Mesodermal cell (in vitro differentiated cells): Measurements from ENCODE around the gene MEF2C.

Experiments used
- H3K27ac ChIP-seq: 2 replicates; pipeline ENCODE4 v1.7.0; 2013; ENCODE audit warnings: mild to moderate bottlenecking, low read depth, low read length, moderate library complexity; ENCODE audit not compliant: severe bottlenecking
- H3K36me3 ChIP-seq: 2 replicates; pipeline ENCODE4 v1.7.1; 2013; ENCODE audit warnings: mild to moderate bottlenecking, low read length, moderate library complexity; ENCODE audit not compliant: control insufficient read depth, insufficient read depth
- H3K4me1 ChIP-seq: one replicate; pipeline ENCODE4 v1.7.1; 2013; ENCODE audit warnings: mild to moderate bottlenecking, low read length; ENCODE audit not compliant: insufficient read depth, control insufficient read depth, poor library complexity, severe bottlenecking
- H3K4me3 ChIP-seq: 2 replicates; pipeline ENCODE4 v1.7.0; 2013; ENCODE audit warnings: low read length, control low read depth, mild to moderate bottlenecking; ENCODE audit not compliant: insufficient read depth, poor library complexity, severe bottlenecking; ENCODE audit errors: extremely low read depth
- H3K9me3 ChIP-seq: 2 replicates; pipeline ENCODE4 v1.7.1; 2013; ENCODE audit warnings: mild to moderate bottlenecking, low read length, moderate library complexity; ENCODE audit not compliant: control insufficient read depth
- WGBS, 2 experiments: methylation state at CpG; one replicate each; pipeline ENCODE4 v1.1.5; 2013; ENCODE audit warnings: missing lambda C conversion rate in 2 of 2; ENCODE audit not compliant: insufficient coverage in 2 of 2; 5-methylcytosine and 5-hydroxymethylcytosine counted together

Gene MEF2C

DNA sequence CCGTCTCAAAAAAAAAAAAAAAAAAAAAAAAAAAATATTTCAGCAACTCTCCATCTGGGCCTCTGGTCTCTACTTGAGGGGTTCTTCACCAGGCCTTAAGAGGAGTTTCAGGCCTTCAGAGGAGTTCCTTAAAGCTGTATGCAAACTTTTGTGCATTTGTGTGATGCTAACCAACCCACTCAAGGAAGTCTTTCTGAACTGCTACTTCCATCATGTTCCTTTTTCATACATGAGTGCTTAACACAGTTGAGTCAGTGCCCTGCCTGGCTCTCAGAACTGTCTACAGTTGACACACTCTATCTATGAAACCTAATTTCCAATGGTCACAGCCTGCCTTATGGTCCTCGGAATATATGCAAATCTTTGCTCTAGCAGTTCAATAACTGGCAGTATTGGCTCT is 146.5 kb downstream of the MEF2C start:
- no peaks in the 10 kb centered on the region for H3K9me3 ChIP-seq
- peaks cover 21% of the 10 kb centered on the region for H3K4me1 ChIP-seq
- H3K36me3 ChIP-seq = peaks cover 20% of the 10 kb centered on the region
- WGBS, 2 experiments = 93 to 94% methylated on average over 1 of the region's 2 CpGs
- H3K4me3 ChIP-seq = no peak overlapping the region
- no peak overlapping the region for H3K27ac ChIP-seq

DNA sequence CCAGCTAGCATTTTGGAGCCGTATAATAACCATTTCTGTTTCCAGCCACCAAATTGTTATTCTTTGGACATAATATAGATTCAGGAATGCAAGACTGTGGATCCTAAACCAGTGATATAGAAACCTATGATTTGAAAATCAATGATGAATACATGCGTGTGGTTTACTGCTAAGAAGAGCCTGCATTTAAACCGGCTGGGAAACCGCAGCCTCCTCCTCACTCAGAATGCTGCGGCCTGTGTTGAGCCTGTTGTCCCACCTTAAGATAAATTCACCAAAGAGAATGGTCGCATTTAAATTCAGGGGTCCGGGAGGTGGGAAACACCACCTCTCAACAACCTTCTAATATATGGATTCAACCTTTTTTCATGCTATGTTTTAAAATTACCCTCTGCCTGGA is 148.0 kb downstream of the MEF2C start:
- H3K27ac ChIP-seq = no peak overlapping the region
- H3K4me1 ChIP-seq = peaks cover 28% of the 10 kb centered on the region
- H3K9me3 ChIP-seq = no peaks in the 10 kb centered on the region
- WGBS, 2 experiments = 86 to 97% methylated on average over 5 to 6 of the region's 7 CpGs
- H3K36me3 ChIP-seq = peaks cover 16% of the 10 kb centered on the region
- no peak overlapping the region for H3K4me3 ChIP-seq

DNA sequence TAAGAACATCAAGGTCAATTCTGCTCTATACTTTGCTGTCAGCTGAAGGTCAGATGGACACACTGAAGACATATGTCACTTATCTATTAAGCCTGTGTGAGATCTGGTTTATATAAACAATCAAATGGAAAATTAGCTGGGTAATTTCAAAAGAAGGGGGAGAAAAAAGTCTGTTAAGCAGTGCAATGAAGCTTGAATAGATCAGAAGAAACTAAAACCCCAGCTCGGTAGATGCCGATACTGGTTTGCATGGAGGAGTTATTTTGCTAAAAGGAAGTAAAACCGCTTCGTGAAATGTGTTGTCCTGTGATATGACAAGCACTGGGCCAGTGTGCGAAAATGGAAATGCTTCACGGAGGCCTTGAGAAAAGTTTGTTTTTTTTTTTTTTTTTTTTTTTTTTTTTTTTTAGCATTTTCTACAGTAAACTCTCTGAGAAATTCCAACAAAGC is 148.8 kb downstream of the MEF2C start:
- Histone ChIP-seq H3K4me1 (peaks cover 29% of the 10 kb centered on the region), H3K36me3 (peaks cover 13% of the 10 kb centered on the region), H3K27ac (no peak overlapping the region), H3K9me3 (no peaks in the 10 kb centered on the region), H3K4me3 (no peak overlapping the region)
- 90 to 98% methylated on average over 2 to 4 of the region's 6 CpGs for WGBS, 2 experiments

DNA sequence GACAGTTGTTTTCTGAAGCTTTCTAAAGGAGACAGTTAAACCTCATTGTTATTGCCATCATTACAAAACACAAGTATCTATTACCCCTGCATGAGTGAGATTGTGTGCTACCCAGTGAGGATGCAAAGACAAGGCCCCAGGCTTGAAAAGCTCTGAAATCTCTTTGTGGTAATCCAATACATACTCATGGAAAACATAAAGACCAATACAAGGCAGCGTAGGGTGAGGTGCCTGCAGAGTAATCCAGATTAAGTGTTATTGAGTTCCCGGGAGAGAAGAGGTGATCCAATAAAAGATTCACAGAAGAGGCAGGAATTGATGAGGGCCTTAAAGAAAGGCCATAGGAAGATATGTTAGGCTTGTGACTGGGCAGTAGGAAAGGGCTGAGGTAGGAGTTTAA is 150.1 kb downstream of the MEF2C start:
- H3K9me3 ChIP-seq = no peaks in the 10 kb centered on the region
- no peak overlapping the region for H3K4me3 ChIP-seq
- peak overlapping the region; percentile 76 for H3K27ac ChIP-seq
- WGBS, 2 experiments = 89 to 100% methylated on average over 2 of the region's 2 CpGs
- peaks cover 28% of the 10 kb centered on the region for H3K4me1 ChIP-seq
- H3K36me3 ChIP-seq = peaks cover 17% of the 10 kb centered on the region

DNA sequence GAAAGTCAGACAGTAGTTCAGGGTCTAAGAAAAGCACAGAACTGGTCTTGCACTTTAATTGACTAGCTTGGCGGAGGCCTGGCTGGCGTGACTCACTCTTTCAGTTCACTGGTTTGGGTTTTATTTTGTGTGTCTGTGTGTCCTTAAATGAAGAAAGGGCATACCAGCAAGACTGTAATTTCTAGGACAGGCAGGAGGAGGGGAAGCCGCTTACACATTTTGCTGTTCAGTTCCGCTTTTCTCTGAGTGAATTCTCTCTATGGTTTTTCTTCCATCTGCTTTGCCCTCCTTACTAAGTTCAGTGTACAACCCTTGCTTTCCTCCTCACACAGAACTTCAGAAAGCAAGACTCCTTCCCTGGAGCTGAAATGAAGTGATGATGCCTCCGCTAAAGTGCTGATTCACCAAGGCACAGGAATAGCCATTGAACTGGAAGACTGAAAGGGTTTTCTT is 150.8 kb downstream of the MEF2C start:
- Histone ChIP-seq H3K4me1 (peaks cover 25% of the 10 kb centered on the region), H3K9me3 (no peaks in the 10 kb centered on the region), H3K36me3 (peaks cover 18% of the 10 kb centered on the region), H3K4me3 (no peak overlapping the region), H3K27ac (peak overlapping the region; percentile 76)
- 80 to 85% methylated on average over 4 of the region's 5 CpGs for WGBS, 2 experiments

DNA sequence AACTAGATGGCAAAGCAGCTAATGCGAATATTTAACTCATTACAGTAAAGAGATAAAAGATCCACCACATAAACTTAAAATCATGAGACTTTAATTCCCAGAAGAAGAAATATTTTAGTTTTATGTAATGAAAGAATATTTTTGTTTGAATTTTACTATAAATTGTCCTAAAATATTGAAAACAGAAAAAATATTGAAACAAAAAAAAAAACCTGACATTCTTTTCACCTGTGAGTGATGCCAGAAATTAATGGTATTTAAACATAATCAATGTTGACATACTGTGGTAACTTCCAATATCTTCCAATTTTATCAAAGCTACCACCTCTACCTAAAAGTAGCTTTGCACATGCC is 153.2 kb downstream of the MEF2C start:
- H3K4me3 ChIP-seq = no peak overlapping the region
- no peak overlapping the region for H3K27ac ChIP-seq
- H3K9me3 ChIP-seq = no peaks in the 10 kb centered on the region
- WGBS, 2 experiments = no CpG with 5 or more reads among the region's 1 CpG
- peaks cover 37% of the 10 kb centered on the region for H3K36me3 ChIP-seq
- H3K4me1 ChIP-seq = peaks cover 25% of the 10 kb centered on the region

DNA sequence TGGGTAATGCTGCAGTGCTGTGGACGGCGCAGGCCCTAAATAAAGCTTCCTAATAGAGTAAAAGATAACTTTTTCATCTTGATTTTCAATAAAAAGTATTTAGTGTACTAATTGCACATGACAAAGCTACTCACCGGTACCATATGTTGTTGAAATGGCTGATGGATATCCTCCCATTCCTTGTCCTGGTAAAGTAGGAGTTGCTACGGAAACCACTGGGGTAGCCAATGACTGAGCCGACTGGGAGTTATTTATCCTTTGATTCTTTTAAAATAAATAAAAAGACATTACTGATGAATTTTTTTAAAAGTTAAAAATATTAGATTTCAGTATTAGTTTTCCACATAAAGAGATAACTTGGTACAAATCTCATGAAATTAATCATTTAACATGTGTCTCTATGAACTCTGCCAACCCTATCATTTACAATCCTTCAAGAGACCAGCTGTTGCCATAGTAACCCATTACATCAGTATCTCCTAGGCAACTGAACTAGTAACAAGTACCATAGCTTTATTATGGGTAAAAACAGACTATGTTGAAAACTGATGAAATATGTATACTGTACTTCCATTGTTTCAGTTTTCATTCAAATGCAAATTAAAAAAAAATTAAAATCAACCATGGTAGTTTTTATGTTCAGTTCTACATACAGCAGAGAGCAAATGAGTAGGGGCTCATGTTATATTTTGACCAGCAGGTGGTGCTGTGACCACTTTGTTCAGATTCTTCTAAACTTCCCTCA is 153.7 kb downstream of the MEF2C start:
- no CpG with 5 or more reads among the region's 5 CpGs for WGBS, 2 experiments
- H3K36me3 ChIP-seq = peaks cover 37% of the 10 kb centered on the region
- H3K9me3 ChIP-seq = no peaks in the 10 kb centered on the region
- no peak overlapping the region for H3K27ac ChIP-seq
- peaks cover 25% of the 10 kb centered on the region for H3K4me1 ChIP-seq
- H3K4me3 ChIP-seq = no peak overlapping the region

DNA sequence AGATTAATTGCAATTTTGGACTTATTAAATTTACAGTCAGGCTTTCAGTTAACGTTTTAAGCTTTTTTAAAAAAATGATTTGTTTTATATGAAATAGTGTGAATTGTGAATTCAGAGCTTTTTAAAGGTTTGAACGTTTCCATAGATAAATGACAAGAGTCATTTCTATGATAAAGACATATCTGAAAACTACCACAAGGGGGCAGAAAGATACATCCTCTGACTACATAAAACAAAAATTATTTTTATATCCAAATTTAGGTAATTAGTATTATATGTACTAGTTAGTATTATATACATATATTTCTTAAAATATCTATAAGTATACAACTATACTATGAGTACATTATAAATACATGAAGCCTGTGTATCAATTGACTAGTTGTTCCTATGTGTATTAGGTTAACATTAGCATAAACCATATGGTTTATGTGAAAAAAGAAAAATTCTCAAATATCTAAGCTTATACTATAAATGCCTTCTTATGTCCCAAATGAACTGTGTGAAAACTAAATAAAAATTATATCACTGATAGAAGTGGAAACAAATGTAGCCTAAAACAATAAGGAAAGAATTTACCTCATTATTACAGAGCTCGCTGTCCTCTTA is 155.2 kb downstream of the MEF2C start:
- H3K9me3 ChIP-seq = no peaks in the 10 kb centered on the region
- H3K27ac ChIP-seq = no peak overlapping the region
- peaks cover 50% of the 10 kb centered on the region for H3K36me3 ChIP-seq
- WGBS, 2 experiments = no CpG with 5 or more reads among the region's 3 CpGs
- H3K4me3 ChIP-seq = no peak overlapping the region
- H3K4me1 ChIP-seq = peaks cover 19% of the 10 kb centered on the region

DNA sequence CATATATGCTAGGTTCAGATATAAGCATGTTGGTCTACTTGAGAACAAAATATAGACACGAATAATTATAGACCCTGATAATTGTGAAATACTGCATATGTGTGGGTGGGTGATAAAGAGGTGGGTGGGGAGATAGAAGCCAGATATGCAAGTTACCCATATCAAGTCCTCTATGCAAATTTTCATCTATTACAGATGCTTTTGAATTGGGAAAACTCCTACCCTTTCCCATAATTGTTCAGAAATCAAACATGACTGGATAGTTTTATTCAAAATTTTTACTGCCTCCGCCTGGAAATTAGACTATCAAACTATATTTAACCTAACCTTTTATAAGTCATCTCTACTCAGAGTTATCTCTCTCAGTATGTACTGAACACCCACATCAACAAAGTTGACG is 157.5 kb downstream of the MEF2C start:
- Histone ChIP-seq H3K4me3 (no peak overlapping the region), H3K9me3 (no peaks in the 10 kb centered on the region), H3K4me1 (peaks cover 6% of the 10 kb centered on the region), H3K27ac (no peak overlapping the region), H3K36me3 (peaks cover 57% of the 10 kb centered on the region)
- 83 to 100% methylated on average over 1 of the region's 3 CpGs for WGBS, 2 experiments

DNA sequence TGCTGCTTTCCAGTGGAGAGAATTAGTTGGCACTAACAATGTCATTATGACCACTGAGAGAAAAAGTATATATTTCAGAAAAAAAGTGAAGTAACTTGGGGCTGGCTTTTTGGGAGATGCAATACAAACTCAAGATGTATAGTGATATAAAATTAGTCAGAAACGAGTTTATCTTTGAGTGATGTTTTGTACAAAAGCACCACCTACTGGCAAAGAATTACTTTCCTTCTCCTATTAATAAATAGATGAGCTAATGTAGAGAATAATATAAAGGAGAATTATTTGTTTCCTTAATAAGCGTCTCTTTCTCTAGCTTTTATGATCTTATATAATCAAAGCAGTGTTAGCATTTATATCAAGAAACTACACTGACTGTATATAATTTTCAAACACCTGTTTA is 158.8 kb downstream of the MEF2C start:
- WGBS, 2 experiments = no CpG with 5 or more reads among the region's 2 CpGs
- no peaks in the 10 kb centered on the region for H3K4me1 ChIP-seq

DNA sequence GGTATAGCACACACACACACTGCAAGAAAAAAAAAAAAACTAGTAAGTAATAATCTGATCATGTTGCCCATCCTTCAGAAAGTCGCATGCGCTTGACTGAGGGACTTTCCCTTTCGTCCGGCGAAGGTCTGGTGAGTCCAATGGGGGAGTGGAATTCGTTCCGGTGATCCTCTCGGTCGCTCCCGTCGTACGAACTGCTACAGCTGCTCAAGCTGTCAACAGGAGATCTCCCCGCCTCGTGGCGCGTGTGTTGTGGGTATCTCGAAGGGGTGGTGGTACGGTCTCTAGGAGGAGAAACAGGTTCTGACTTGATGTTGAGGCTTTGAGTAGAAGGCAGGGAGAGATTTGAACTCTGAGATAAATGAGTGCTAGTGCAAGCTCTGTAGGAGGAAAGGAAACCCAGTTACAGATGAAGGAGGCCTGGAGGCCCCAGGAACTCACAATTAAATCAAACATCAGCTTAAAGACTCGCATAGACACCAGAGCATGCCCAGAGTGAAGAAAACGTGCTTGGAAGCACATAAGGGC is 160.4 kb downstream of the MEF2C start:
- no peaks in the 10 kb centered on the region for H3K4me1 ChIP-seq
- H3K36me3 ChIP-seq = peaks cover 64% of the 10 kb centered on the region
- H3K27ac ChIP-seq = no peak overlapping the region
- no peaks in the 10 kb centered on the region for H3K9me3 ChIP-seq
- WGBS, 2 experiments = 79 to 85% methylated on average over 18 to 20 of the region's 20 CpGs
- H3K4me3 ChIP-seq = no peak overlapping the region

More for the DNA sequence above, 158.8 kb downstream of the MEF2C start:
- Histone ChIP-seq H3K36me3 (peaks cover 57% of the 10 kb centered on the region), H3K27ac (no peak overlapping the region), H3K4me3 (no peak overlapping the region), H3K9me3 (no peaks in the 10 kb centered on the region)
